H9 (cell line): Measurements from ENCODE around the gene UBR2. TPM values are rescaled to one million over a fixed set of nuclear protein-coding genes. Genes with fewer than 3 reads are reported as not detected.

Experiments
- DNase-seq: peaks from one replicate; pipeline ENCODE4 v3.0.0-alpha.2; 2017
- H2AFZ ChIP-seq: one replicate; pipeline ENCODE4 v1.6.1; 2013; ENCODE audit warnings: mild to moderate bottlenecking, low read length, control low read depth, moderate library complexity
- H2AK5ac ChIP-seq: 2 replicates; pipeline ENCODE4 v1.6.1; 2013; ENCODE audit warnings: low read length, control low read depth, mixed read lengths; ENCODE audit not compliant: insufficient read length
- H2BK120ac ChIP-seq: one replicate; pipeline ENCODE4 v1.6.1; 2013; ENCODE audit warnings: low read depth, mild to moderate bottlenecking, low read length, control low read depth, inconsistent platforms; ENCODE audit not compliant: poor library complexity, severe bottlenecking
- H2BK12ac ChIP-seq: 2 replicates; pipeline ENCODE4 v1.6.1; 2013; ENCODE audit warnings: low read length, control low read depth, mixed read lengths, low read depth; ENCODE audit not compliant: insufficient read length
- H2BK15ac ChIP-seq: 2 replicates; pipeline ENCODE4 v1.6.1; 2013; ENCODE audit warnings: low read depth, low read length, control low read depth
- H2BK20ac ChIP-seq: one replicate; pipeline ENCODE4 v1.6.1; 2013; ENCODE audit warnings: low read depth, mild to moderate bottlenecking, low read length, control low read depth, inconsistent platforms; ENCODE audit not compliant: poor library complexity, severe bottlenecking
- H2BK5ac ChIP-seq: 2 replicates; pipeline ENCODE4 v1.6.1; 2013; ENCODE audit warnings: low read length, control low read depth, mixed read lengths; ENCODE audit not compliant: insufficient read length
- H3K14ac ChIP-seq: 2 replicates; pipeline ENCODE4 v1.6.1; 2013; ENCODE audit warnings: low read length, control low read depth; ENCODE audit not compliant: insufficient read depth
- H3K18ac ChIP-seq: 2 replicates; pipeline ENCODE4 v1.6.1; 2013; ENCODE audit warnings: low read depth, mild to moderate bottlenecking, mixed read lengths, low read length, control low read depth; ENCODE audit not compliant: insufficient read length
- H3K23ac ChIP-seq: 2 replicates; pipeline ENCODE4 v1.6.1; 2013; ENCODE audit warnings: low read length, control low read depth, mixed read lengths, low read depth; ENCODE audit not compliant: insufficient read length
- H3K23me2 ChIP-seq: 2 replicates; pipeline ENCODE4 v1.6.1; 2013; ENCODE audit warnings: low read depth, mild to moderate bottlenecking, mixed read lengths, low read length, control low read depth; ENCODE audit not compliant: insufficient read length, poor library complexity, severe bottlenecking
- H3K27ac ChIP-seq: 2 replicates; pipeline ENCODE4 v1.5.1; 2013; ENCODE audit warnings: low read length, control low read depth, mixed read lengths, low read depth; ENCODE audit not compliant: insufficient read length
- H3K27me3 ChIP-seq: 2 replicates; pipeline ENCODE4 v1.6.1; 2013; ENCODE audit warnings: low read length, control low read depth, inconsistent platforms; ENCODE audit not compliant: insufficient read depth
- H3K4ac ChIP-seq: 2 replicates; pipeline ENCODE4 v1.6.1; 2013; ENCODE audit warnings: low read depth, mild to moderate bottlenecking, control low read depth, inconsistent platforms, low read length, moderate library complexity
- H3K4me1 ChIP-seq: 2 replicates; pipeline ENCODE4 v1.6.1; 2013; ENCODE audit warnings: low read length, control low read depth, inconsistent platforms; ENCODE audit not compliant: insufficient read depth
- H3K4me2 ChIP-seq: 2 replicates; pipeline ENCODE4 v1.6.1; 2013; ENCODE audit warnings: low read length, control low read depth, mixed read lengths; ENCODE audit not compliant: insufficient read length, insufficient read depth
- H3K56ac ChIP-seq: 2 replicates; pipeline ENCODE4 v1.6.1; 2013; ENCODE audit warnings: low read depth, mild to moderate bottlenecking, mixed read lengths, low read length, control low read depth; ENCODE audit not compliant: insufficient read length
- H3K79me1 ChIP-seq: 2 replicates; pipeline ENCODE4 v1.6.1; 2013; ENCODE audit warnings: low read depth, mild to moderate bottlenecking, moderate library complexity, low read length, control low read depth, inconsistent platforms; ENCODE audit not compliant: insufficient read depth, poor library complexity, severe bottlenecking
- H3K79me2 ChIP-seq: 2 replicates; pipeline ENCODE4 v1.6.1; 2013; ENCODE audit warnings: low read length, control low read depth, inconsistent platforms; ENCODE audit not compliant: insufficient read depth
- H3K9ac ChIP-seq: 2 replicates; pipeline ENCODE4 v1.6.1; 2013; ENCODE audit warnings: low read length, control low read depth, mixed read lengths; ENCODE audit not compliant: insufficient read length; ENCODE audit errors: extremely low read depth
- H3K9me3 ChIP-seq: one replicate; pipeline ENCODE4 v1.6.1; 2013; ENCODE audit warnings: low read depth, low read length, inconsistent platforms; ENCODE audit not compliant: control insufficient read depth
- H3T11ph ChIP-seq: one replicate; pipeline ENCODE4 v1.6.1; 2013; ENCODE audit warnings: mild to moderate bottlenecking, low read length, control low read depth, inconsistent platforms
- H4K20me1 ChIP-seq: one replicate; pipeline ENCODE4 v1.6.1; 2013; ENCODE audit not compliant: control insufficient read depth, insufficient read length, insufficient read depth
- H4K5ac ChIP-seq: 2 replicates; pipeline ENCODE4 v1.6.1; 2013; ENCODE audit warnings: low read depth, mild to moderate bottlenecking, mixed read lengths, low read length, control low read depth; ENCODE audit not compliant: insufficient read length
- H4K8ac ChIP-seq: replicated peaks from 2 replicates; pipeline ENCODE4 v1.6.1; 2013; ENCODE audit warnings: low read length, control low read depth, mixed read lengths, low read depth; ENCODE audit not compliant: insufficient read length
- H4K91ac ChIP-seq: 2 replicates; pipeline ENCODE4 v1.6.1; 2013; ENCODE audit warnings: low read depth, mild to moderate bottlenecking, moderate library complexity, mixed read lengths, low read length, control low read depth; ENCODE audit not compliant: insufficient read length
- H3K27ac Mint-ChIP-seq, 3 experiments: 2 replicates in 2 of 3; 3 replicates in 1 of 3; pipeline ENCODE4 v1.8.0; 2020 to 2021; ENCODE audit warnings: mixed read lengths in 3 of 3, mild to moderate bottlenecking in 1 of 3, moderate library complexity in 1 of 3
- H3K27me3 Mint-ChIP-seq: 2 replicates; pipeline ENCODE4 v1.8.0; 2021; ENCODE audit warnings: low read depth, mild to moderate bottlenecking, moderate library complexity, mixed read lengths
- H3K36me3 Mint-ChIP-seq, 3 experiments: 2 replicates in 2 of 3; 3 replicates in 1 of 3; pipeline ENCODE4 v1.8.0; 2020 to 2021; ENCODE audit warnings: low read depth in 3 of 3, mixed read lengths in 3 of 3; ENCODE audit not compliant: insufficient read depth in 1 of 3
- H3K4me1 Mint-ChIP-seq, 2 experiments: 2 replicates each; pipeline ENCODE4 v1.8.0; 2020; ENCODE audit warnings: mixed read lengths in 2 of 2
- H3K4me3 Mint-ChIP-seq, 2 experiments: 2 replicates in 1 of 2; 3 replicates in 1 of 2; pipeline ENCODE4 v1.8.0; 2020 to 2021; ENCODE audit warnings: mild to moderate bottlenecking in 2 of 2, mixed read lengths in 2 of 2, moderate library complexity in 1 of 2
- H3K9me3 Mint-ChIP-seq, 2 experiments: 2 replicates in 1 of 2; 3 replicates in 1 of 2; pipeline ENCODE4 v1.8.0; 2020; ENCODE audit warnings: mild to moderate bottlenecking in 2 of 2, mixed read lengths in 2 of 2, moderate library complexity in 1 of 2
- CTCF ChIP-seq: fragments of 200-600 bp; sonication (generic); conservative IDR thresholded peaks from 3 replicates; pipeline ENCODE4 v1.8.0; 2021; ENCODE audit warnings: antibody characterized with exemption, mild to moderate bottlenecking
- WGBS: extraction: QIAGEN DNeasy Blood & Tissue Kit; methylation state at CpG from one replicate; pipeline ENCODE4 v1.1.7; 2013; ENCODE audit warnings: missing lambda C conversion rate, low lambda C conversion rate, mixed read lengths; ENCODE audit not compliant: insufficient read length; ENCODE audit errors: extremely low coverage; 5-methylcytosine and 5-hydroxymethylcytosine counted together
- total RNA-seq: library from RNA; stranded (reverse); gene quantifications from 2 replicates; pipeline ENCODE4 v1.2.1, GENCODE V29; 2021

The UBR2 gene
- total RNA-seq, 1 experiment from 2014 or later = 18.7 TPM

- no peak overlapping the region for H3K14ac ChIP-seq
- H3K23me2 ChIP-seq = no peaks in the 10 kb centered on the region
- Mint-ChIP-seq H3K27ac (peak overlapping the region in 2 of 3 experiments; percentile 15 to 35; a peak in 3 of 7 replicates), H3K9me3 (peaks cover 4 to 6% of the 10 kb centered on the region in 2 experiments; a peak in 3 of 5 replicates), H3K4me3 (no peak overlapping the region), H3K4me1 (peaks cover 0 to 3% of the 10 kb centered on the region in 2 experiments; a peak in 1 of 4 replicates), H3K27me3 (no peaks in the 10 kb centered on the region), H3K36me3 (peaks cover 18 to 31% (median 31%) of the 10 kb centered on the region in 3 experiments)
- no peaks in the 10 kb centered on the region for H3K79me1 ChIP-seq
- no peak overlapping the region for H3K27ac ChIP-seq
- no peak overlapping the region for H4K5ac ChIP-seq
- no peaks in the 10 kb centered on the region for H3K27me3 ChIP-seq
- H4K91ac ChIP-seq = no peak overlapping the region
- no peak overlapping the region for H3T11ph ChIP-seq
- no peak overlapping the region for H3K4ac ChIP-seq
- no peak overlapping the region for H2BK120ac ChIP-seq
- H3K23ac ChIP-seq = no peak overlapping the region
- no peak overlapping the region for H2BK20ac ChIP-seq
- no peaks in the 10 kb centered on the region for H3K9me3 ChIP-seq
- no peaks in the 10 kb centered on the region for H3K4me1 ChIP-seq
- no peak overlapping the region for H2AK5ac ChIP-seq
- no peak overlapping the region for H2BK12ac ChIP-seq
- WGBS = no CpG with 5 or more reads among the region's 1 CpG
- H4K20me1 ChIP-seq = no peaks in the 10 kb centered on the region
- H3K9ac ChIP-seq = no peak overlapping the region
- no peak overlapping the region for H3K56ac ChIP-seq
- DNase-seq = no peak
- H3K79me2 ChIP-seq = no peaks in the 10 kb centered on the region
- no peak overlapping the region for H4K8ac ChIP-seq
- H2BK5ac ChIP-seq = no peak overlapping the region
- H2BK15ac ChIP-seq = no peak overlapping the region
- no peak for TF ChIP-seq CTCF
- no peak overlapping the region for H3K4me2 ChIP-seq
- no peak overlapping the region for H2AFZ ChIP-seq
- no peak overlapping the region for H3K18ac ChIP-seq
Measured at GRCh38 chr6:42627044-42627443, 63.2 kb downstream of the UBR2 start.
